GM12865 (cell line): Measurements from ENCODE around the gene SLC5A9.

ENCODE experiments used
- DNase-seq: peaks from one replicate; pipeline ENCODE4 v3.0.0; 2010; ENCODE audit warnings: low read depth
- H3K4me3 ChIP-seq: 2 replicates; pipeline ENCODE4 v1.5.1; 2011; ENCODE audit warnings: mild to moderate bottlenecking, low read depth, low read length, control low read depth
- CTCF ChIP-seq: IDR thresholded peaks from 2 replicates; pipeline ENCODE4 v1.5.1; 2011; ENCODE audit warnings: low read length, control low read depth, low read depth, inconsistent platforms; ENCODE audit not compliant: insufficient read depth; ENCODE audit errors: missing control alignments

The SLC5A9 gene

GRCh38 chr1:48249868-48250267 is 27.4 kb downstream of the SLC5A9 start:
- H3K4me3 ChIP-seq, result no peak overlapping the region
- no peak for DNase-seq
- TF ChIP-seq CTCF, result no peak

- no peak overlapping the region for H3K4me3 ChIP-seq
- DNase-seq, result no peak
- no peak for TF ChIP-seq CTCF
Observed at GRCh38 chr1:48250572-48250971, 28.1 kb downstream of the SLC5A9 start.

- DNase-seq, result no peak
- no peak for TF ChIP-seq CTCF
Observed at GRCh38 chr1:48251323-48251722, 28.8 kb downstream of the SLC5A9 start.

GRCh38 chr1:48251821-48252220 is 29.3 kb downstream of the SLC5A9 start:
- no peak for TF ChIP-seq CTCF
- DNase-seq, result no peak
- no peak overlapping the region for H3K4me3 ChIP-seq

More at GRCh38 chr1:48251323-48251722, 28.8 kb downstream of the SLC5A9 start:
- no peak overlapping the region for H3K4me3 ChIP-seq

GRCh38 chr1:48254254-48254653 is 31.7 kb downstream of the SLC5A9 start:
- no peak overlapping the region for H3K4me3 ChIP-seq
- TF ChIP-seq CTCF, result no peak
- no peak for DNase-seq

- no peak overlapping the region for H3K4me3 ChIP-seq
- no peak for DNase-seq
- no peak for TF ChIP-seq CTCF
Observed at GRCh38 chr1:48258106-48258505, 35.6 kb downstream of the SLC5A9 start.

GRCh38 chr1:48261881-48262400 is 39.4 kb downstream of the SLC5A9 start:
- H3K4me3 ChIP-seq, result no peak overlapping the region
- no peak for TF ChIP-seq CTCF
- DNase-seq, result no peak
